CD8-positive, alpha-beta memory T cell (primary cell): ENCODE data around the gene PNMA3. TPM values are rescaled to one million over a fixed set of nuclear protein-coding genes. Genes with fewer than 3 reads are reported as not detected.

ENCODE experiments used
- CTCF ChIA-PET: fragments of 350-600 bp; sonication (Branson Sonifier 250); formaldehyde crosslinking; loops from one replicate; lab custom pipeline; 2021; ENCODE audit warnings: antibody characterized with exemption; lab: Charles Lee
- POLR2A ChIA-PET: fragments of 350-600 bp; sonication (Branson Sonifier 250); formaldehyde crosslinking; loops from one replicate; lab custom pipeline; 2021; ENCODE audit warnings: antibody characterized with exemption; lab: Charles Lee
- DNase-seq, 5 donors: peaks; one replicate each; pipeline versions ENCODE4 v3.0.0 to v3.0.0-alpha.2; 2020 to 2022; ENCODE audit warnings: mixed read lengths in 1 of 5
- H3K27ac ChIP-seq: one replicate; pipeline ENCODE4 v1.7.0; 2013; ENCODE audit warnings: low read depth, mild to moderate bottlenecking, low read length, moderate library complexity
- H3K27me3 ChIP-seq: 2 replicates; pipeline ENCODE4 v1.7.0; 2013; ENCODE audit warnings: low read length, mild to moderate bottlenecking; ENCODE audit not compliant: insufficient read depth, poor library complexity, severe bottlenecking
- H3K36me3 ChIP-seq: 2 replicates; pipeline ENCODE4 v1.7.0; 2013; ENCODE audit warnings: mild to moderate bottlenecking, low read length, moderate library complexity; ENCODE audit not compliant: insufficient read depth
- H3K4me1 ChIP-seq: 2 replicates; pipeline ENCODE4 v1.7.0; 2013; ENCODE audit warnings: mild to moderate bottlenecking, low read length, moderate library complexity; ENCODE audit not compliant: insufficient read depth
- H3K4me3 ChIP-seq: 2 replicates; pipeline ENCODE4 v1.7.0; 2013; ENCODE audit warnings: mild to moderate bottlenecking, low read length
- H3K9me3 ChIP-seq: 2 replicates; pipeline ENCODE4 v1.7.0; 2013; ENCODE audit warnings: mild to moderate bottlenecking, low read length
- H3K27ac Mint-ChIP-seq, 8 donors: one replicate each; pipeline ENCODE4 v1.8.0; 2020 to 2021; ENCODE audit warnings: mixed read lengths in 8 of 8, mild to moderate bottlenecking in 6 of 8, inconsistent platforms in 3 of 8, moderate library complexity in 3 of 8
- H3K27me3 Mint-ChIP-seq, 2 donors: one replicate each; pipeline ENCODE4 v1.8.0; 2020 to 2021; ENCODE audit warnings: mixed read lengths in 2 of 2, mild to moderate bottlenecking in 1 of 2, moderate library complexity in 1 of 2
- H3K36me3 Mint-ChIP-seq, 3 donors: one replicate each; pipeline ENCODE4 v1.8.0; 2020 to 2021; ENCODE audit warnings: mixed read lengths in 3 of 3, inconsistent platforms in 1 of 3, mild to moderate bottlenecking in 1 of 3
- H3K4me1 Mint-ChIP-seq, 3 donors: one replicate each; pipeline ENCODE4 v1.8.0; 2020 to 2021; ENCODE audit warnings: mixed read lengths in 3 of 3, inconsistent platforms in 1 of 3, mild to moderate bottlenecking in 1 of 3
- H3K4me3 Mint-ChIP-seq, 7 donors: one replicate each; pipeline ENCODE4 v1.8.0; 2020 to 2021; ENCODE audit warnings: mixed read lengths in 7 of 7, mild to moderate bottlenecking in 6 of 7, moderate library complexity in 4 of 7, inconsistent platforms in 2 of 7
- H3K9me3 Mint-ChIP-seq, 5 donors: one replicate each; pipeline ENCODE4 v1.8.0; 2020 to 2022; ENCODE audit warnings: mixed read lengths in 5 of 5, mild to moderate bottlenecking in 3 of 5, moderate library complexity in 2 of 5, inconsistent platforms in 1 of 5
- polyA plus RNA-seq: library from polyadenylated mRNA; unstranded; fragments of 300-500 nt; fragmentation: Illumina TruSeq; gene quantifications from one replicate; pipeline ENCODE4 v1.2.3, GENCODE V29; 2021
- total RNA-seq, 2 experiments: library from RNA; stranded (reverse); gene quantifications; one replicate each; pipeline ENCODE4 v1.2.3, GENCODE V29; 2021

Gene PNMA3
- total and polyA plus RNA-seq, 3 experiments from 2014 or later = 0.30 to 1.1 (median 1.1) TPM

DNA sequence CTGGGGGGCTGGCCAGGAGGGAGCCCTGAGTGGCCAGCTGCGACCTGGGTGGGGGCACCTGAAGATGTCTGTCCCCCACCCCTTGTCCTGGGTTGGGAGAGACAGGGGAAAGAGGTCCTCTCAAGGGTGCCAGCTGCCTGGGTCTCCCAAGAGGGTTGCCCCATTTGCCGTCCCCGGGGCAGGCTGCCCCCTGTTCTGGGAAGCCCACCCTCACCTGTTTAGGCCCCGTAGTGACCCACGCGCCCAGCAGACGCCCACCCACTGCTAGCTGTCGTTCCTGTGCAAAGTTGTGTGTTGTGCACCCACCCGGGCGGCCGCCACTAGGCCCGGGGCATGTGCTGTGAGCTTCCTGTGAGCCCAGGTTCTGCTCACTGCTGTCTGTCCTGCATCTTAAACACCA is 25.5 kb upstream of the PNMA3 start:
- no peak overlapping the region for H3K4me3 ChIP-seq
- no peaks in the 10 kb centered on the region for H3K36me3 ChIP-seq
- Mint-ChIP-seq H3K27me3 (peaks cover 0 to 4% of the 10 kb centered on the region in 2 donors), H3K27ac (no peak overlapping the region), H3K36me3 (peaks cover 0 to 3% (median 2%) of the 10 kb centered on the region in 3 donors), H3K4me1 (peaks cover 6 to 27% (median 6%) of the 10 kb centered on the region in 3 donors), H3K4me3 (no peak overlapping the region), H3K9me3 (peaks cover 0 to 3% (median 0%) of the 10 kb centered on the region in 5 donors)
- peaks cover 7% of the 10 kb centered on the region for H3K4me1 ChIP-seq
- CTCF ChIA-PET = interaction anchor here (2.7 kb wide), 1 partner anchor 478 kb away, joined by 30 read pairs; no protein-coding TSS in a partner anchor
- POLR2A ChIA-PET = no interaction called here
- no peaks in the 10 kb centered on the region for H3K9me3 ChIP-seq
- no peak for DNase-seq
- no peak overlapping the region for H3K27ac ChIP-seq
- H3K27me3 ChIP-seq = no peaks in the 10 kb centered on the region

DNA sequence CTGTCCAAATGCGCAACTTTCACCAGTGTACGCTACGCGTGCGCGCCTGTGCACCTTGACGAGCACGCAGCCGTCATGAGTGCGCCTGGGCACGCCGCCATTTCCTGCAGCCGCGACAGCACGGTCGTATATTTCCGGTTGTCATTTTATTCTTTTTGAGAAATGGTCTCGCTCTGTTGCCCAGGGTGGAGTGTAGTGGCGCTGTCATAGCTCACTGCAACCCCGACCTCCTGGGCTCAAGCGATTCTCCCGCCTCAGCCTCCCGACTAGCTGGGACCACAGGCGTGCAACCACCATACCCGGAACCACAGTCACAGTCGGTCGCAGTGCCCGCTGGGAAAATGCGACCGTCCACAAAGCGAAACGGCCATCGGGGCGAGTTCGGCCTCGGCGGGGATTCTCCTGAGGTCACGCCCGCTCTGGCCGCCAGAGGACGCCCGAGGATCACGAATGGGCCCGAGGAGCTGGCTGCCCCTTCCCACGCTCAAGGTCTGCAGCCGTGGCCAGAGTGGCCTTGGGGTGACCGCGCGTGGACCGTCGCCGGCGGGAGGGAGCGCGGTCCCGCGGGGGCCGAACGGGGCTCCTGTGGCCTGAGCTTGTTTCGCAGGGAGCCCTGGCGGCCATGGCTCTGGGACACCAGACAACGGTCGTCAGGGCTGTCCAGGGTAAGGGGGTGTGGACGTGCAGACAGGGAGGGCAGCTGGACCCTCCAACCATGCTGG is 23.7 kb upstream of the PNMA3 start:
- peaks cover 0 to 17% (median 4%) of the 10 kb centered on the region in 3 donors for H3K36me3 Mint-ChIP-seq
- Histone ChIP-seq H3K4me3 (peak overlapping the region; percentile 37), H3K36me3 (no peaks in the 10 kb centered on the region), H3K27me3 (no peaks in the 10 kb centered on the region), H3K9me3 (no peaks in the 10 kb centered on the region), H3K27ac (no peak overlapping the region), H3K4me1 (peaks cover 7% of the 10 kb centered on the region)
- H3K4me3 Mint-ChIP-seq = peak overlapping the region; percentile 80 to 92 (median 89)
- peak; percentile 39 to 67 (median 48) for DNase-seq
- peaks cover 6 to 27% (median 6%) of the 10 kb centered on the region in 3 donors for H3K4me1 Mint-ChIP-seq
- peak overlapping the region; percentile 75 to 93 (median 87) for H3K27ac Mint-ChIP-seq
- ChIA-PET CTCF (interaction anchor here (0.8 to 2.7 kb wide), 14 partner anchors 8 to 636 kb away, joined by 3 to 30 read pairs (median 4); no protein-coding TSS in a partner anchor), POLR2A (interaction anchor here (0.7 to 1.4 kb wide), 3 partner anchors 91 to 439 kb away, joined by 3 to 5 read pairs (median 3); partner anchors contain the start of gene PNMA6E)
- H3K27me3 Mint-ChIP-seq = peaks cover 0 to 4% of the 10 kb centered on the region in 2 donors
- peaks cover 0 to 3% (median 0%) of the 10 kb centered on the region in 5 donors for H3K9me3 Mint-ChIP-seq

DNA sequence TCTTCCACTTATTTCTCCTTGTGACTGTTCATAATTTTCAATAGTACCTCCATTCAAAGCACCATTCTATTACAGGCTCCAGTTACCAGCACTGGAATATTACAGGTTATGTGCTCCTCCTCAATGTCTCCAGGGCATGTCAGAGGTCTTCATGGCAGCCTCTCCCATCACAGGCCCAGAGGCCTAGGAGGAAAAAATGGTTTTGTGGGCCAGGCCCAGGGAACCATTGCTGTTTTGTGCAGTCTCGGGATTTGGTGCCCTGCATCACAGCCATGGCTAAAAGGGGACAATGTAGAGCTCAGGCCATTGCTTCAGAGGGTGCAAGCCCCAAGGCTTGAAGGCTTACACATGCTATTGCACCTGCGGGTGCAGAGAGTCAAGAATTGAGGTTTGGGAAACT is 7.2 kb upstream of the PNMA3 start:
- Mint-ChIP-seq H3K27ac (no peak overlapping the region), H3K36me3 (peaks cover 12 to 38% (median 24%) of the 10 kb centered on the region in 3 donors), H3K9me3 (peaks cover 0 to 18% (median 9%) of the 10 kb centered on the region in 5 donors), H3K4me1 (no peaks in the 10 kb centered on the region), H3K4me3 (no peak overlapping the region), H3K27me3 (peaks cover 0 to 4% of the 10 kb centered on the region in 2 donors)
- ChIA-PET CTCF (no interaction called here), POLR2A (no interaction called here)
- H3K27ac ChIP-seq = no peak overlapping the region
- H3K4me3 ChIP-seq = no peak overlapping the region
- no peaks in the 10 kb centered on the region for H3K36me3 ChIP-seq
- H3K9me3 ChIP-seq = no peaks in the 10 kb centered on the region
- no peaks in the 10 kb centered on the region for H3K4me1 ChIP-seq
- no peaks in the 10 kb centered on the region for H3K27me3 ChIP-seq
- no peak for DNase-seq

DNA sequence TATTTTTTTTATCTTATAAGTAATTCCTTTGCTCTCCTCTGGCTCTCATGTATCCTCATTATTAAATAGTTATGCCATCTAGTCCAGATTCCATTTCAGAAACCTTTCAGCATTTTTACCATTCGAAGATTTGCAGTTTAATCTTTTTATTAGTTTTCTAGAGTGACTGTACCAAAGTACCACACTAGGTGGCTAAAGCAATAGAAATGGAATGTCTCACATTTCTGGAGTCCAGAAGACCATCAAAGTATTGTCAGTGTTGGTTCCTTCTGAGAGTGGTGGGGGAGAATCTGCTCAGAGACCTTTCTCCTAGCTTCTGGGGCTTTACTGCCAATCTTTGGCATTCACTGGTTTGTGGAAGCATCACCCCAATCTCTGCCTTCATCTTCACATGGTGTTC is 3.7 kb upstream of the PNMA3 start:
- H3K27me3 ChIP-seq = no peaks in the 10 kb centered on the region
- H3K27ac ChIP-seq = no peak overlapping the region
- ChIA-PET CTCF (no interaction called here), POLR2A (no interaction called here)
- Mint-ChIP-seq H3K27me3 (peaks cover 0 to 9% of the 10 kb centered on the region in 2 donors), H3K36me3 (peaks cover 11 to 24% (median 23%) of the 10 kb centered on the region in 3 donors), H3K9me3 (peaks cover 0 to 18% (median 9%) of the 10 kb centered on the region in 5 donors), H3K4me1 (peaks cover 0 to 8% (median 0%) of the 10 kb centered on the region in 3 donors), H3K27ac (no peak overlapping the region), H3K4me3 (no peak overlapping the region)
- no peaks in the 10 kb centered on the region for H3K4me1 ChIP-seq
- H3K4me3 ChIP-seq = no peak overlapping the region
- H3K9me3 ChIP-seq = no peaks in the 10 kb centered on the region
- H3K36me3 ChIP-seq = no peaks in the 10 kb centered on the region
- DNase-seq = no peak

DNA sequence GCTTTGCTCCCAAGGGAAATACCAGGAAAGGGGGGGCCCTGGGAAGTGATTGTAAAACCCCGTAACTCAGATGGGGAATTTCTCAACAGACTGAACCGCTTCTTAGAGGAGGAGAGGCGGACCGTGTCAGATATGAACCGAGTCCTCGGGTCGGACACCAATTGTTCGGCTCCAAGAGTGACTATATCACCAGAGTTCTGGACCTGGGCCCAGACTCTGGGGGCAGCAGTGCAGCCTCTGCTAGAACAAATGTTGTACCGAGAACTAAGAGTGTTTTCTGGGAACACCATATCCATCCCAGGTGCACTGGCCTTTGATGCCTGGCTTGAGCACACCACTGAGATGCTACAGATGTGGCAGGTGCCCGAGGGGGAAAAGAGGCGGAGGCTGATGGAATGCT is 1.0 kb downstream of the PNMA3 start:
- Mint-ChIP-seq H3K27me3 (peaks cover 0 to 14% of the 10 kb centered on the region in 2 donors), H3K4me1 (peaks cover 0 to 8% (median 0%) of the 10 kb centered on the region in 3 donors), H3K4me3 (no peak overlapping the region), H3K9me3 (peaks cover 0 to 2% (median 0%) of the 10 kb centered on the region in 5 donors), H3K27ac (no peak overlapping the region), H3K36me3 (peaks cover 0 to 3% (median 1%) of the 10 kb centered on the region in 3 donors)
- Histone ChIP-seq H3K4me1 (no peaks in the 10 kb centered on the region), H3K27me3 (no peaks in the 10 kb centered on the region), H3K9me3 (no peaks in the 10 kb centered on the region), H3K27ac (no peak overlapping the region), H3K4me3 (no peak overlapping the region), H3K36me3 (no peaks in the 10 kb centered on the region)
- POLR2A ChIA-PET = no interaction called here
- CTCF ChIA-PET = no interaction called here
- no peak for DNase-seq

DNA sequence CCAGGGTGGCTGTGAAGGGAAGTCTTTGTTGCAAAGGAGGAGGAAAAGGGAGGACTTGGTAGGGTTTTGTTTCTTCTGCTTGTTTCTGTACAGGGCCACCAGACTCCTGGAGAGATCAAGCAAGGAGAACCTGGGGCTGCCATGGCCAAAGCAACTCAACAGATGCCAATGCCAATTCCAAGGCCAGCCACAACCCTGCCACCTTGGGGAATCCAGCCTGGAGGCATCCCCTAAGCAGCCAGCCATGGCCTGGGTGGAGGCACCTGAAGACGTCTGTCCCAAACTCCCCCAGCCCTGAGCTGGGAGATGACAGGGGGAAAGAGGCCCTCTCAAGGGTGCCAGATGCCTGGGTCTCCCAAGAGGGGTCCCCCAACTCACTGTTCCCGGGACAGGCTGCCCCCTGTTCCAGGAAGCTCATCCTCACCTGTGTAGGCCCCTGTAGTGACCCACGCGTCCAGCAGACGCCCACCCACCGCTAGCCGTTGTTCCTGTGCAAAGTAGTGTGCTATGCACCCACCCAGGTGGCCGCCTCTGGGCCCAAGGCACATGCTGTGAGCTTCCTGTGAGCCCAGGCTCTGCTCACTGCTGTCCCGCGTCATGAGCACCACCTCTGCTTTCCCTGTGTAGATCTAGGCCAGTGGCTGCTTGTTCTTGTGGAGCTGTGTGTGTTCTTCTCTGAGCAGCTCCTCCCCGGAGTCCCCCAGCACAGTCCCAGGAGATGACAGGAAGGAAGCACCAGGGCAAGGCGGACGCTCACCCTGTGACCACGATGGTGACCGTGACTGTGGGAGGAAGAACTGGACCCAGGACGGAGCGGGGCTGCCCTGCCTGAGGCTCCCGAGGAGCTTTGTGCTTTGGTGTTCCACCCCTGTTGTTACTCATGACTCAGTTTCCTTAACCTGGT is 3.2 kb downstream of the PNMA3 start:
- Mint-ChIP-seq H3K4me1 (peaks cover 0 to 8% (median 0%) of the 10 kb centered on the region in 3 donors), H3K27me3 (peaks cover 0 to 11% of the 10 kb centered on the region in 2 donors), H3K27ac (no peak overlapping the region), H3K36me3 (no peaks in the 10 kb centered on the region), H3K9me3 (no peaks in the 10 kb centered on the region), H3K4me3 (no peak overlapping the region)
- no peak overlapping the region for H3K27ac ChIP-seq
- H3K36me3 ChIP-seq = no peaks in the 10 kb centered on the region
- H3K4me3 ChIP-seq = no peak overlapping the region
- DNase-seq = no peak
- POLR2A ChIA-PET = no interaction called here
- H3K27me3 ChIP-seq = no peaks in the 10 kb centered on the region
- H3K4me1 ChIP-seq = no peaks in the 10 kb centered on the region
- no peaks in the 10 kb centered on the region for H3K9me3 ChIP-seq
- CTCF ChIA-PET = no interaction called here

DNA sequence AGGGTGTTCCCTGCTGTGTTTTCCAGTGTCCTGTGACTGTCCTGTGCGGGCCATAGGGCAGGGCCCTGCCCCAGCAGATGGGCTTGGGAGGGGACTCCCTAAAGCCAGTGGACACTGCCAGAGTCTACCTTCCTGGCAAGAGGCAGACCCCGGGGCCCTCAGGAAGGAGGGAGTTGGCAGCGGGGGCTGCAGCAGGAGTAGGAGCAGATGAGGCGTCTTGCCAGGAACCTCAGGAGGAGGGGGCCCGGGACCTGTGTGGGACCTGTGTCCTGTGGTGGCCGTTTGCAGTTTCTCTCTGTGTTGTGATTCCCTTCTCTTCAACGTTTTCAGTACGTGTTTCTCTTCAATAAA is 3.8 kb downstream of the PNMA3 start:
- H3K4me1 ChIP-seq = no peaks in the 10 kb centered on the region
- CTCF ChIA-PET = no interaction called here
- no peaks in the 10 kb centered on the region for H3K9me3 ChIP-seq
- H3K9me3 Mint-ChIP-seq = no peaks in the 10 kb centered on the region
- DNase-seq = no peak
- H3K4me1 Mint-ChIP-seq = peaks cover 0 to 8% (median 0%) of the 10 kb centered on the region in 3 donors
- H3K4me3 ChIP-seq = no peak overlapping the region
- no peaks in the 10 kb centered on the region for H3K36me3 ChIP-seq
- H3K36me3 Mint-ChIP-seq = peaks cover 0 to 2% (median under 1%) of the 10 kb centered on the region in 3 donors
- H3K27me3 ChIP-seq = no peaks in the 10 kb centered on the region
- POLR2A ChIA-PET = no interaction called here
- H3K4me3 Mint-ChIP-seq = no peak overlapping the region
- H3K27ac ChIP-seq = no peak overlapping the region
- no peak overlapping the region for H3K27ac Mint-ChIP-seq
- peaks cover 0 to 8% of the 10 kb centered on the region in 2 donors for H3K27me3 Mint-ChIP-seq
